Measurements from ENCODE around the gene CHRNA10. TPM values are rescaled to one million over a fixed set of nuclear protein-coding genes. Genes with fewer than 3 reads are reported as not detected.
"Not testable (repeated sequence)": the region's sequence is repeated elsewhere in the genome, so short reads cannot be mapped to it uniquely, and the experiment has no call there.

The CHRNA10 gene
- total RNA-seq, 1 experiment from 2014 or later = 1.9 TPM

DNA sequence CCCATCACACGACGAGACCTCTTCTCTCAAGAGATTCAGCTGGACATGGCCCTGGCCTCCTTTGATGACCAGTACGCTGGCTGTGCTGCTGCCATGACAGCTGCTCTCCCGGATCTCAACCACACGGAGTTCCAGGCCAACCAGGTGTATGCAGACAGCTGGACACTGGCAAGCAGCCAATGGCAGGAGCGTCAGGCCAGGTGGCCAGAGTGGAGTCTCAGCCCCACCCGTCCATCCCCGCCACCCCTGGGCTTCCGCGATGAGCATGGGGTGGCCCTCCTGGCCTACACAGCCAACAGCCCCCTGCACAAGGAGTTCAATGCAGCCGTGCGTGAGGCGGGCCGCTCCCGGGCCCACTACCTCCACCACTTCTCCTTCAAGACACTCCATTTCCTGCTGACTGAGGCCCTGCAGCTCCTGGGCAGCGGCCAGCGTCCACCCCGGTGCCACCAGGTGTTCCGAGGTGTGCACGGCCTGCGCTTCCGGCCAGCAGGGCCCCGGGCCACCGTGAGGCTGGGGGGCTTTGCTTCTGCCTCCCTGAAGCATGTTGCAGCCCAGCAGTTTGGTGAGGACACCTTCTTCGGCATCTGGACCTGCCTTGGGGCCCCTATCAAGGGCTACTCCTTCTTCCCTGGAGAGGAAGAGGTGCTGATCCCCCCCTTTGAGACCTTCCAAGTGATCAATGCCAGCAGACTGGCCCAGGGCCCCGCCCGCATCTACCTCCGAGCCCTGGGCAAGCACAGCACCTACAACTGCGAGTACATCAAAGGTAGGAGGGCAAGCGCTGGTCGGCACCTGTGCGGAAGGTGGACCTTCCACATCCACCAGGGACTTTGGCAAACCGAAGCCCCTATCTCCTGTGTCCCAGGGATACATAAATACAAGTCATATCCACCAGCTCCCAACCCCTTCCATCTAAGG lies 11.3 kb downstream of the CHRNA10 start:
- H2AFZ ChIP-seq = no peak overlapping the region
- H3K27me3 ChIP-seq (ENCODE audit: insufficient read depth, low read depth) = 0 out of 2 replicates have a peak, but pooled peaks cover 4% of the 10 kb centered on the region
- CTCF ChIA-PET = no interaction called here
- no peaks in the 10 kb centered on the region for H3K79me2 ChIP-seq (ENCODE audit: low read depth)
- intact Hi-C loops (cut with micrococcal nuclease; ENCODE audit: unreplicated experiment) = no loop called here
- no peaks in the 10 kb centered on the region for H4K20me1 ChIP-seq (ENCODE audit: insufficient read depth)
- no peaks in the 10 kb centered on the region for H3K36me3 ChIP-seq (ENCODE audit: low read depth)
- TF ChIP-seq, protein P1, sequence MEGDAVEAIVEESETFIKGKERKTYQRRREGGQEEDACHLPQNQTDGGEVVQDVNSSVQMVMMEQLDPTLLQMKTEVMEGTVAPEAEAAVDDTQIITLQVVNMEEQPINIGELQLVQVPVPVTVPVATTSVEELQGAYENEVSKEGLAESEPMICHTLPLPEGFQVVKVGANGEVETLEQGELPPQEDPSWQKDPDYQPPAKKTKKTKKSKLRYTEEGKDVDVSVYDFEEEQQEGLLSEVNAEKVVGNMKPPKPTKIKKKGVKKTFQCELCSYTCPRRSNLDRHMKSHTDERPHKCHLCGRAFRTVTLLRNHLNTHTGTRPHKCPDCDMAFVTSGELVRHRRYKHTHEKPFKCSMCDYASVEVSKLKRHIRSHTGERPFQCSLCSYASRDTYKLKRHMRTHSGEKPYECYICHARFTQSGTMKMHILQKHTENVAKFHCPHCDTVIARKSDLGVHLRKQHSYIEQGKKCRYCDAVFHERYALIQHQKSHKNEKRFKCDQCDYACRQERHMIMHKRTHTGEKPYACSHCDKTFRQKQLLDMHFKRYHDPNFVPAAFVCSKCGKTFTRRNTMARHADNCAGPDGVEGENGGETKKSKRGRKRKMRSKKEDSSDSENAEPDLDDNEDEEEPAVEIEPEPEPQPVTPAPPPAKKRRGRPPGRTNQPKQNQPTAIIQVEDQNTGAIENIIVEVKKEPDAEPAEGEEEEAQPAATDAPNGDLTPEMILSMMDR (conservative IDR thresholded peaks at IDR 0.05) = no peak
- TF ChIP-seq EZH2 (IDR thresholded peaks at IDR 0.05; ENCODE audit: low read depth) = no peak
- no peaks in the 10 kb centered on the region for H3K9me3 ChIP-seq (ENCODE audit: insufficient read depth, low read depth)
- H3F3A ChIP-seq (ENCODE audit: insufficient read depth, low read depth) = no peaks in the 10 kb centered on the region
- H3K4me1 ChIP-seq (replicated peaks; ENCODE audit: insufficient read depth) = no peaks in the 10 kb centered on the region
- H3K4me3 ChIP-seq = no peak overlapping the region
- POLR2A ChIA-PET (ENCODE audit: unreplicated experiment) = no interaction called here
- H3K4me2 ChIP-seq = no peak overlapping the region
- no peak overlapping the region for H3K27ac ChIP-seq
- no peaks in the 10 kb centered on the region for H3K9me2 ChIP-seq (ENCODE audit: insufficient read depth)
- no peak for DNase-seq
- no TSS peak for BruUV-seq (replicated peaks)

DNA sequence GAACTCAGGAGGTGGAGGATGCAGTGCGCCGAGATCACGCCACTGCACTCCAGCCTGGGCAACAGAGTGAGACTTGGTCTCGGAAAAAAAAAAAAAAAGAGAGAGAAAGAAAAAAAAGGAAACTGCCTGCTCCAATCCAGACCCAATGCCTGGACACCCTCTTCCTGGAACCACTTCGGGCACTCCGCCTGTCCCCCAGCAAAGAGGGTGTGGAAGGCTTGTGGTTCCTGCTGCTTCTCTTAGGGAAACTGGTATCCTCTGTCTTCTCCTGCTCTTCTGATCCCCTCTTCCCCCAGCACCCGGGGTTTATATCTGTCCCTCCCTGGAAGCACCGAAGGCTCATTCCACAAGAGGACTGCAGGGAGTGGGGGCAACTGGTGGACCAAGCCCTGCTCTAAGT lies 12.9 kb downstream of the CHRNA10 start:
- no peaks in the 10 kb centered on the region for H3K9me3 ChIP-seq (ENCODE audit: insufficient read depth, low read depth)
- no peak for DNase-seq
- H3F3A ChIP-seq (ENCODE audit: insufficient read depth, low read depth) = no peaks in the 10 kb centered on the region
- H3K36me3 ChIP-seq (ENCODE audit: low read depth) = no peaks in the 10 kb centered on the region
- TF ChIP-seq EZH2 (IDR thresholded peaks at IDR 0.05; ENCODE audit: low read depth) = no peak
- TF ChIP-seq, protein P1 (conservative IDR thresholded peaks at IDR 0.05) = no peak
- H4K20me1 ChIP-seq (ENCODE audit: insufficient read depth) = no peaks in the 10 kb centered on the region
- ChIA-PET POLR2A (ENCODE audit: unreplicated experiment) (no interaction called here), CTCF (no interaction called here)
- no peaks in the 10 kb centered on the region for H3K79me2 ChIP-seq (ENCODE audit: low read depth)
- no peaks in the 10 kb centered on the region for H3K9me2 ChIP-seq (ENCODE audit: insufficient read depth)
- no peak overlapping the region for H2AFZ ChIP-seq
- H3K4me1 ChIP-seq (replicated peaks; ENCODE audit: insufficient read depth) = no peaks in the 10 kb centered on the region
- peaks cover 7% of the 10 kb centered on the region; the same call in 1 of the 2 replicates for H3K27me3 ChIP-seq (ENCODE audit: insufficient read depth, low read depth)
- intact Hi-C loops (cut with micrococcal nuclease; ENCODE audit: unreplicated experiment) = no loop called here
- no peak overlapping the region for H3K4me2 ChIP-seq
- no peak overlapping the region for H3K27ac ChIP-seq
- no TSS peak for BruUV-seq (replicated peaks)
- no peak overlapping the region for H3K4me3 ChIP-seq

DNA sequence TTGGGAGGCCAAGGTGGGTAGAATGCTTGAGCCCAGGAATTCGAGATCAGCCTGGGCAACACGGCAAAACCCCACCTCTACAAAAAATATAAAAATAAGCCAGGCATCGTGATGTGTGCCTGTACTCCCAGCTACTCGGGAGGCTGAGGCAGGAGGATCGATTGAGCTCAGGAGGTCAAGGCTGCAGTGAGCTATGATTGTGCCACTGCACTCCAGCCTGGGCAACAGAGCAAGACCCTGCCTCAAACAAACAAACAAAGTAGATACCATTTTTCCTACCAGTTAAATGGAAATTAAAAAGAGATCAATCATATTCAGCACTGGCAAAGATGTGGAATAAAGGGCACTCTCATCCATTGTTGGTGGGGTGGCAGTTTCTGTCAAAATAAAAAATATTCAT lies 13.9 kb downstream of the CHRNA10 start:
- H3K9me3 ChIP-seq (ENCODE audit: insufficient read depth, low read depth); POLR2A ChIA-PET (ENCODE audit: unreplicated experiment); CTCF ChIA-PET; H3K4me3 ChIP-seq; DNase-seq; H3K4me2 ChIP-seq; H3K79me2 ChIP-seq (ENCODE audit: low read depth); H3K27me3 ChIP-seq (ENCODE audit: insufficient read depth, low read depth); H3K36me3 ChIP-seq (ENCODE audit: low read depth); BruUV-seq (replicated peaks); H3F3A ChIP-seq (ENCODE audit: insufficient read depth, low read depth); H3K9me2 ChIP-seq (ENCODE audit: insufficient read depth); intact Hi-C loops (cut with micrococcal nuclease; ENCODE audit: unreplicated experiment); H3K27ac ChIP-seq; H2AFZ ChIP-seq; H3K4me1 ChIP-seq (replicated peaks; ENCODE audit: insufficient read depth); H4K20me1 ChIP-seq (ENCODE audit: insufficient read depth): not testable (repeated sequence)

Measured in PC-9 (cell line).